GM18526 (cell line): ENCODE results near the gene FEZ2.
A peak's percentile ranks its signal among the peaks of the same experiment; 100 is the strongest.

ENCODE experiments used
- POLR2A ChIP-seq: IDR thresholded peaks from 3 replicates; pipeline ENCODE4 v1.6.1; 2011; ENCODE audit not compliant: insufficient read length; ENCODE audit errors: extremely low read depth

The FEZ2 gene, protein sequence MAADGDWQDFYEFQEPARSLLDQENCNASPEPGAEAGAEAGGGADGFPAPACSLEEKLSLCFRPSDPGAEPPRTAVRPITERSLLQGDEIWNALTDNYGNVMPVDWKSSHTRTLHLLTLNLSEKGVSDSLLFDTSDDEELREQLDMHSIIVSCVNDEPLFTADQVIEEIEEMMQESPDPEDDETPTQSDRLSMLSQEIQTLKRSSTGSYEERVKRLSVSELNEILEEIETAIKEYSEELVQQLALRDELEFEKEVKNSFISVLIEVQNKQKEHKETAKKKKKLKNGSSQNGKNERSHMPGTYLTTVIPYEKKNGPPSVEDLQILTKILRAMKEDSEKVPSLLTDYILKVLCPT

GRCh38 chr2:36597532-36598377 is at the start of gene FEZ2:
TSS of gene FEZ2 (minus strand) at chr2:36598168. CDS start at chr2:36598142, 26 bp downstream.
- peak; percentile 40 for TF ChIP-seq POLR2A

GRCh38 chr2:36634981-36635597 is 37.1 kb upstream of the FEZ2 start:
- TF ChIP-seq POLR2A: no peak

GRCh38 chr2:36633470-36634092 is 35.6 kb upstream of the FEZ2 start:
- TF ChIP-seq POLR2A: no peak

- TF ChIP-seq POLR2A: no peak
Measured at GRCh38 chr2:36626756-36627155, 28.8 kb upstream of the FEZ2 start.

DNA sequence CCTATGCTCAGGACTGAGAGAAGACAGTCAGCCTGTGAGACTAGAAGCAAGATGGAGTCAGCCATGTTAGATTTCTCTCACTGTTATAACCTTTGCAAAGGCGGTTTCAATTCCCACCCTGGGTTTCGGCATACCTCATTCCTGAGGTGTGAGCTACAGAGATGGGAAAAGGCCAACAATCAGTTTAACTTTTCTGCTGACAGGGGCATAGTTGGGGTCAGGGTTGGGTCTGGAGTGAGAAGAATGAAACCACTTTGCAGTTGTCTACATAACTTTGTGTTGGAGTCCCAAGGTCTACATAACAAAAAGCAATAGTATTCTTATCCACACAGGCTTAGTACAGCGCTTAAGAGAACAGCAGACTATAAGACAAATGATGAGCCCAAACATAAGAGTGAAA is 28.1 kb upstream of the FEZ2 start:
- no peak for TF ChIP-seq POLR2A

DNA sequence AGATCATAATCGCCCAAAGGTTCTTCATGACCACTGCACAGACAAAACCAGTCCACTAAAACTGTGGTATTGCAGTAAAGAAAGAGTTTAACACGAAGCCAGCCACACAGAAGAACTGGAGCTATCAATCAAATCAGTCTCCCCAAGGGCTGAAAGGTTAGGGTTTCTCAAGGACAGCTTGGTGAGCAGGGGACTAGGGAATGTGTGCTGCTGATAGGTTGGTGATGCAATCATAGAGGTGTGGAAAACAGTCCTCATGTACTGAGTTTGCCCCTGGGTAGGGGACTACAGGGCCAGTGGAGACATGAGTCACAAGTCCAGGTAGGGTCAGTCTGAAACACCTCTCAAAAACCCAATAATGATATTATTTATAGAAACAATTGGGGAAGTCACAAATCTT is 27.3 kb upstream of the FEZ2 start:
- TF ChIP-seq POLR2A: no peak

DNA sequence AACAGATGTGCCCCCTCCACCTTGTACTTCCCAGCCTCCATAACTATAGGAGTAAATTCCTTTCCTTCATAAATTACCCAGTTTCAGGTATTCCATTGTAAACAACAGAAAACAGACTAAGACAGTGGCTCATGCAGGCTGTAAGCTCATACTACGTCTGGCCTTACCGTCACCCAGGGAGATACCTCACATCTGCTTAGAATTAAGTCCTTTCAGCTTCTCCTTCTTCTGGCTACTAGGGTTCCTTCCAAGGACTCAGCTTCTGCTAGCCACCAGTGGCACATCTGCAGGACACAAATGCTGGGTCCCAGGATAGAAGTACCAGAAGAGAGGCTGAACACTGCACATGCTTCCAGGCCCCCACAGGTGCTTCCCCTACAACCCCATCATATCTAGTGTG is 22.4 kb upstream of the FEZ2 start:
- no peak for TF ChIP-seq POLR2A

GRCh38 chr2:36618381-36618780 is 20.4 kb upstream of the FEZ2 start:
- TF ChIP-seq POLR2A: no peak

GRCh38 chr2:36616947-36617346 is 19.0 kb upstream of the FEZ2 start:
- no peak for TF ChIP-seq POLR2A

- TF ChIP-seq POLR2A: no peak
Measured at GRCh38 chr2:36615222-36615621, 17.3 kb upstream of the FEZ2 start.

DNA sequence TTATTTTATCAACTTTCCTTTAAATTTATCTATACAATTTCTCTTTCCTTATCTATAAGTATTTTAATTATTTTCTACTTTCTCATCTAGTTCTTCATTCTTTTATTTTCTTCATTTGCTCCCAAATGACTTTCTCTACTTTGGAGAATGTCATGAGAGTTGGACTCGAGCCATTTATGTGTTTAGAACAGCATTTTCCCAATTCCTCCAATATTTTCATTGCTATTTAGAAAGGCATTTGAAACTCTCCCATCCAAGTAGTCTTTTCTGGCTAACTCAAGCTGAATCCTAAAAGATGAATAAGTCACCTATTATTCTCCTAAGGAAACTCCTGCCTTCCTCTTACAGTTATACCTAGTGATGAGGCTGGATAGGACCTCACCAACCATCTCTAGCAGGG is 15.8 kb upstream of the FEZ2 start:
- no peak for TF ChIP-seq POLR2A

DNA sequence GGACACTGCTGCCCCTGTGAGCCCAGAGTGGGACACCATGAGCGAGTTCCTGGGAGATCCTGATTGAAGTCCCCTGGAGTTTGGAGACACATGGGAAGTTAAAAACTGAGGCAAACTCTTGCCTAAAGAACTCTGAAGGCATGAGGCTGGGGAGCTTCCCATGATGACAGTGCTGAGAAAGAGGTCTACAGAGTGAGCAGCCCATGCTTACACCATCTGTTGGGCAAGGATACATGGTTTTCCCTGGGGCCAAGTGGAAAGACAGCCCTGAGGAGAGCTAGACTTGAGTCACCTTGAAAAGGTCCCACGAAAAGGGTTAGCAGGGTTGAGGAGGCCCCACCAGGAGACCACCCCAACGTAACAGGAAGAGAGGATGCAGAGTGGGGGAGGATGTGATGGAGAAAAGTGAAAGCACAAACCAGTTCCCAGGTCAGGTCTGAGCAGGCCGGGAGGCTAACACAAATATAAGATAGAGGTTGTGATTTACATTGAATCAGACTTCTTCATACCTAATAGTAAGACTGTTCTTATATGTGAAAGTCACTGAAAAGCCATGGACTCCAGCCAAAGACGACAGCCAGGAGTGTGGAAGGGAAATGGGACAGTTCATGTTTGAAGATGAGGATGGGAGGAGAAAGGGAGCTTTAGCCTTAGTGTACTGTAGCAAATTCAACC is 13.5 kb upstream of the FEZ2 start:
- no peak for TF ChIP-seq POLR2A

GRCh38 chr2:36609507-36609906 is 11.5 kb upstream of the FEZ2 start:
- TF ChIP-seq POLR2A: no peak

- no peak for TF ChIP-seq POLR2A
Measured at GRCh38 chr2:36607947-36608346, 10.0 kb upstream of the FEZ2 start.

DNA sequence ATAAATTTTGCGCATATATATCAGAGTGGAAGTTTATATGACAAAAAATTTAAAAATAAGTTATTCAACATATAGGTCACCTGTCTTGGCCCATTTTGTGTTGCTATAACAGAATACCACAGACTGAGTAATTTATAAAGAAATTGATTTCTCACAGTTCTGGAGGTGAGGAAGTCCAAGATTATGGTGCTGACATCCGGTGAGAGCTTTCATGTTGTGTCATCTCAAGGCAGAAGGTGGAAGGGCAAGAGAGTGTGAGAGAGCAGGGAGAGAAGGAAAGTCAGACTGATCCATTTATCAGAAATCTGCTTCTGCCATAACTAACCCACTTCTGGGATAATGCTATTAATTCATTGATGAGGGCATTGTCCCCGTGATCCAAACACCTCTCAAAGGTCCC is 9.0 kb upstream of the FEZ2 start:
- no peak for TF ChIP-seq POLR2A
